ENCODE measurements around the gene CLDN34. TPM values are rescaled to one million over a fixed set of nuclear protein-coding genes. Genes with fewer than 3 reads are reported as not detected.

The CLDN34 gene, protein sequence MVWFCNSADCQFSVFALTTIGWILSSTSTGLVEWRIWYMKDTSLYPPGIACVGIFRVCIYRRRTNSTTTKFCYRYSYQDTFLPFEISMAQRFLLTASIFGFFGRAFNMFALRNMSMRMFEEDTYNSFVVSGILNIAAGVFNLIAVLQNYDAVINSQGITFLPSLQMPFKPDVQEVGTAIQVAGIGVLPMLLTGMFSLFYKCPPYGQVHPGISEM
- total RNA-seq = not detected
- long read RNA-seq = 0 reads

DNA sequence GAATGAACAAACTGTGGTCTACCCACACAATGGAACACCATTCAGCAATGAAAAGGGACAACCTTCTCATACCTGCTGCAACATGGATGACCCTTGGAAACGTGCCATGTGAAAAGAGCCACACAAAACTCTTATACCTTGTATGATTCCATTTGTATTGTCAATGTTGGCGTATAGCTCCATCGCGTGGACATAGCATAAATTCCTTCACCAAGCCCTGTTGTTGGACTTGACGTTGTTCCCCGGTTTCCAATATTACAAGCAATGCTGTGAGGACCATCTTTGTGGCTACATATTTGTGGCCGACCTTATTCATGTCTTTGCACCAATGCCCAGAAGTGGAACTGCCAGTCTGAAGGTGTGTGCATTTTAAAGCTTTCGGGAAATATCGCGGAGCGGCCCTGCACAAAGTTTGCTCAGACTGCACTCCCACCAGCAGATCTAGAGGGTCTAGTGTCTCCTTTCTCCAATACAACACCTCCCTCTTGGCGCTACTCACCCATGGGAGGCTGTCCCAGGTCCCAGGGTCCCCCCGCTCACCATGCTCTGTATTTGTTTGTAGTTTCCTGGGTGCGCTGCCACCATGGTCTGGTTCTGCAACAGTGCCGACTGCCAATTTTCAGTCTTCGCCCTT, at the start of gene CLDN34:
Gene CLDN34, plus strand, starts transcription at position 584 of the 634 bp plus-strand sequence. Its CDS starts 0 bp downstream, at position 584.
- intact Hi-C loops (cut with DNase I) = no loop called here
- no peak for ATAC-seq (ENCODE audit: poor library complexity)

DNA sequence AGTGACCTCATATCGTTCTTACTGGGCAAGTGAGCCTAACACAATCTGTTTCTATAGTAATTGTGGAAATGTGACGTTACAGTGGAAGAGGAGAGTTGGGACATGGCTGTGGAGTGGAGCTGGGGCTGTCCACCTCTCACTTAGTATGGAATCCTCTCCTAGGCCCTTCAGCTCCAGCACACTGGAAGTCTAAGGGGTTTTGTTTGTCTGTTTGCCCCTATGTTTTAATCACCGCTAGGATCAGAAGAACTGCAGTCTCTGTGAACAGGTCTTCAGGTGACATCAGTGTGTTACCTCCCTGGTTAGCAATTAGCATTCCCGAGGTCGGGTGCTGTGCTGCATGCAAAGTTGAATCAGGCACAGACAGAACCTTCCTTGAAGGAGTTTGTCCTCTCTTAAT, 49.3 kb upstream of the CLDN34 start:
- intact Hi-C loops (cut with DNase I) = no loop called here
- ATAC-seq (ENCODE audit: poor library complexity) (no peak), DNase-seq (no peak)

More for the DNA sequence above, at the start of gene CLDN34:
- DNase-seq = no peak

DNA sequence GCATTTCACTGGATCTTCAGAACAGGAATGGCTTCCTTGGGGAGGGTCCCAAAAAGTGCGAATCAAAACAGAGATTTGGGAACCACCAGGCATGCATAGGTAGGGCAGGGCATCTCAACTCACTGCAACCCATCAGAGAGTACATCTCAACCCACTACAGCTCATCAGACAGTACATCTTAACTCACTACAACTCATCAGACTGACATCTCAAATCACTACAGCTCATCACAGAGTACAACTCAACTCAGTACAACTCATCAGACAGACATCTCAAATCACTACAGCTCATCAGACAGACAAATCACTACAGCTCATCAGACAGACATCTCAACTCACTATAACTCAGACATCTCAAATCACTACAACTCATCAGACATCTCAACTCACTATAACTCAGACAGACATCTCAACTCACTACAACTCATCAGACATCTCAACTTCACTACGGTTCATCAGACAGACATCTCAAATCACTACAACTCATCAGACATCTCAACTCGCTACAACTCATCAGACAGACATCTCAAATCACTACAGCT, 47.5 kb upstream of the CLDN34 start:
- ATAC-seq (ENCODE audit: poor library complexity) = no peak
- DNase-seq = no peak
- intact Hi-C loops (cut with DNase I) = no loop called here

DNA sequence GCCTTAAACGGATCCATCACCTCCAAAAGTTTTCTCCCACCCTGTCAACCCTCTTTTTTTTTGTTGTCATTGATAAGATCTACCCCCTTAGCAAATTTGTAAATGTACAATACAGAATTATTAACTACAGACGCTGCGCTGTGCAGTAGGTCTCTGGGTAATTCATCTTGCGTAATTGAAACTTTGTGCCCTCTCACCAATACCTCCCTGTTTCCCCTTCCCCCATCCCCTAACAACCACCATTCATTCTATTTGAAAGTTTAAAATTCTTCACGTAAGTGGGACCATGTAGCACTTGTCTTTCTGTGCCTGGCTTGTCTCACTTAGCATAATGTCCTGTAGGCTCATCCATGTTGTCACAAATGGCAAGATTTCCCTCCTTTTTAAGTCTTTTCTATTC, 45.8 kb upstream of the CLDN34 start:
- ATAC-seq (ENCODE audit: poor library complexity) = no peak
- intact Hi-C loops (cut with DNase I) = no loop called here
- DNase-seq = no peak

DNA sequence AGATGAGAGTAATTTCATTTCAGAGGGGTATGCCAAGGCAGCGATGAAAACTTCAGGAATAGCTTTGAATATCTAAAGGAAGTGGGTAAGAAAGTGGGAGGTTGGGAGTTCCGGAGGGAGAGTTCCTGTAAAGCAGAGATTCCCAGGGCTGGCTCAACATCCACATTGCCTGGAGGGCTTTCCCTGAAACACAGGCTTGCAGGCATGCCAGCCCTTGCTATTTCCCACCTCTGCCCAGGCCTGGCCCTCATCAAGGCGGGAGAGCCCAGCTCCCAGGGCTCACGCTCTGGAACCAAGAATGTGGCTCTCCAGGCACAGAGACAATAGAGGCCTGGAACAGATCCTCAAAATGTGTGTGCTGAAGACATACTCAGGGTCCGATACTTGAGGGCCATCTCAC, 43.8 kb upstream of the CLDN34 start:
- DNase-seq (no peak), ATAC-seq (ENCODE audit: poor library complexity) (no peak)
- intact Hi-C loops (cut with DNase I) = no loop called here

DNA sequence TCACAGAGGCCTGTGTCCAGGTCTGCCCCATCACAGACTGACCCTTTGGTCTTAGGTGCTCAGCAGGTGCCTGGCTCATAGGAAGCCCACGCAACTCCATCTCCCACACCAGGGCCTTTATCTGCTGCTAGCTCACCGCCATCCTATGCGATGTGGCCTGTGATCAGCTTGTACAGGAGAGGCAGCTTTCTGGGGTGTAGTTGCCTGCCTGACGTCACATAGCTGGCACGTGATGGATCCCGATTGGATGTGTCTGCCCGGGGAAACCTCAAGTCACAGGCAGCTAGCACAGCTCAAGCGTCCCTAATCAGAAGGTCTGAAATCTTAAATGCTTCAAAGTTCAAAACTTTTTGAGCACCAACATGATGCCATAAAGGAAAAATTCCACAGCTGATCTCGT, 41.2 kb upstream of the CLDN34 start:
- ATAC-seq (ENCODE audit: poor library complexity) = no peak
- DNase-seq = no peak
- intact Hi-C loops (cut with DNase I) = no loop called here

DNA sequence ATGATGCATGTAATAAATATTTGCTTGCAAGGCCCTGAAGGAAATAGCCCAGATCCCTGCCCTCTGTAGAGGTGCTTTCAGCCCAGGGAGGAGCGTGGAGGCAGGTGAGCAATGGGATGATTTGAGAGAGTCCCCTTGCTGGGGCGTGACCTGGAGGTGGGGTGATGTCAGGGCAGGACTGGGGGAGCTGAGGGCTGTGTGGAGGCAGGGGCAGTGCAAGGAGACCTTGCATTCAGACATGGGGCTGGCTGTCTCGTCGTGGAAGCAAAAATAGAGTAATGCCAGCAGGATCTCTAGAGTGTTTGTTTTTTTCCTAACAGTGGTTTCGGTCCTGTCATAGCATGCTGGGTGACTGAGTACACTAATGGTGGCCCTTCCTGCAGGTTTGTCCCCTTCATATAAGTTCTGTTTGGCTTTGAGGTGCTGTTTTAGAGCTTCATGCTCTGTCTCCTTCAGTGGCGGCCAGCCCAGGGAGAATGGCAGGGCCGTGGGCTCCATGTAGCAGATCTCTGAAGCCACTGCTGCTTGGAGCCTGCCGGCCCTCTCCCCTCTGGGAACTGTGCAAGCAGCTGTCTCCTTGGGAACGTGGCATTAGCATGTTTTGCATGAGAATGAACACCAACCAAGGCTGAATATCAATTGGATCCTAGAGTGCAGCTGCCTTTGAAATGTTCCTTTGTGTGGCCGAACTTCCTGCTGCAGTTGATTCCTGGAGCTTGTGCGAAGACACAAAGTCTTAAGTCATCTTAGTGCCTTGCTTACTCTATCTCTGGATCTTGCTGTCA, 39.3 kb upstream of the CLDN34 start:
- ATAC-seq (ENCODE audit: poor library complexity) = no peak
- intact Hi-C loops (cut with DNase I) = no loop called here

DNA sequence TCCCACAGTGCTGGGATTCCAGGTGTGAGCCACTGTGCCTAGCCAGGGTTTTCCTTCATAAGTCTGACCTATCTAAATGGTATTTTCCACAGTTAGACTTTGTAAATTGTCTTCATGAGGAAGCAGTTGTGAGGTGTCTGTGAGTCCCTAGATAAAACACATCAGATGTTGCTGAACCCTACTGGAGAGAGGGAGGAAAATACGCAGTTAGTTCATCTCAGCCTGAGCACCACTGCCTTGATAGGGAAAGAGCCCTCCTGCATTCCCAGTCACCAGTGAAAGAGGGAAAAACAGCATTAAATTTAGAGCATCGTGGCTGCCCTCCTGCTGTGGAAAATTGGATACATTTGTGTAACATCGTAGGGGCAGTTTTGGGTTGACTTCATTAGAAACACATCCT, 31.7 kb upstream of the CLDN34 start:
- ATAC-seq (ENCODE audit: poor library complexity) (no peak), DNase-seq (no peak)
- intact Hi-C loops (cut with DNase I) = no loop called here

More for the DNA sequence above, 39.3 kb upstream of the CLDN34 start:
- DNase-seq = no peak

DNA sequence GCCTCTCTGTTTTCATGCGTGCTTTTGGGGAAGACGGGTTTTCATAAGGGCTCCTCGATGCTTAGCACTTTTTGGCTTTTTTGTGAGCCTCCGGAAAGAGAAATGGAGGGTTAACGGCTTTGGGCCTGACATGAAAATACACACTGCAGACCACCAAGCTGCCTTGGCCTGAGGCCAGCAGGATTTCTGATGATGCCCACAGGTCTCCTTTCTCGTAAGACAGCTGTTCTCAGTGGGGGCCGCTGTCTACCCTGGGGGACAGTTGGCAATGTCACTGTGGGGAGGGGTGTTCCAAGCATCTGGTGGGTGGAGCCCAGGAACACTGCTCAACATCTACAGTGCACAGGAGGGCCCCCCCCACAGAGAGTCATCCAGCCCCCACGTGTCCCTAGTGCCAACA, 29.4 kb upstream of the CLDN34 start:
- intact Hi-C loops (cut with DNase I) = no loop called here
- ATAC-seq (ENCODE audit: poor library complexity) = no peak
- no peak for DNase-seq

DNA sequence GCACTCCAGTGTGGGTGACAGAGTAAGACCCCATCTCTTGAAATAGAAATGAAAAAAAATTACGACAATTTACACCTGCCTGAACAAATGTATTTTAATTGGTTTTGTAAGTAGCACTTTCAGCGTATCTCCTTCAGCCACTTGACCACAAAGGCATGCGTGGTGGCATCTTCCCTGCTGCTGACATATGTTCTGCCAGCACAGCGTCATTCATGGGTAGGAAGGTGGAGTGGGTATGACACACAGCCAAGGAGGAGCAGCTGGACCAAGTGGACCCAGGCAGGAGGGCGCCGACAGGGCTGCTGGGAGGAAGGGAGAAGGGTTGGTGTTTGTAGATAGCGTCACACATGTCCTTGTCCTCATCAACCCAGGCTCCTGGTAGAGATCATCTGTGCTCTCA, 28.6 kb upstream of the CLDN34 start:
- DNase-seq (no peak), ATAC-seq (ENCODE audit: poor library complexity) (no peak)
- intact Hi-C loops (cut with DNase I) = no loop called here

DNA sequence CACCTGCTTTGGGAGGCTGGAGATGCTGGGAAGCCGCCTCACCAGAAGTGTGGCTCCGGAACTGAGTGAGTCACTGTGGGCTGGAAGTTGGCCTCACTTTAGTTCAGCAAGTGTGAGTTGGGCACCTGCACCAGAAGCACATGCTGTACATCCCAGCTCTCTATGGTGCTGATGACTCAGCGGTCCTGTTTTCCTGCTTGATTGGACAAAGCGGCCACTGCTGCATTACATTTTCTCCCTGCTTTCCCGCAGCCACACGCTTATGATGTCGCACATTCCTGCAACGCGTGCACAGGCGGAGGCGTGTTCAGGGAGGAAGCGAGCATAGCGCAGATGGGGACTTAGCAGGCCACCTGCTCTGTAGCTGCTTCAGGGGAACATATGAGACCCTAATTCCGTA, 26.7 kb upstream of the CLDN34 start:
- no peak for DNase-seq
- no peak for ATAC-seq (ENCODE audit: poor library complexity)
- intact Hi-C loops (cut with DNase I) = no loop called here

DNA sequence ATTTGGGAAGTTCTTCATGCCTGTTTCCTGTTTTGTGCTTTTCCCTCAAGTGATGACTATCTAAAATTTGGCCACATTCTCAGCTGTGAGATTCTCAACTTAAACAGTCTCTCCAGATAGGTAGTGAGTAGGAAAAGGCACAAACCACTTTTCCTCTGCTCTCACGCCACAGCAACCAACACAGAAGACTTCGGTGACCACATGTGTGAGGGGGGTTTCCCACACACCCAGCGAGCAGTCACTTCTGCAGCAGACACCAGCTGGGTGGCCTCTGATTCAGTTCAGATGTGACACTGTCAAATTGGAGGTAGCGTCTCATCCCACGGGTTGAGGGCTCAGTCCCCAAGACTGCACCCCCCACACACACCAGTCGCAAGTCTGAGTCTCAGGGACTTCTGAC, 25.1 kb upstream of the CLDN34 start:
- ATAC-seq (ENCODE audit: poor library complexity) = no peak
- intact Hi-C loops (cut with DNase I) = no loop called here
- DNase-seq = no peak

DNA sequence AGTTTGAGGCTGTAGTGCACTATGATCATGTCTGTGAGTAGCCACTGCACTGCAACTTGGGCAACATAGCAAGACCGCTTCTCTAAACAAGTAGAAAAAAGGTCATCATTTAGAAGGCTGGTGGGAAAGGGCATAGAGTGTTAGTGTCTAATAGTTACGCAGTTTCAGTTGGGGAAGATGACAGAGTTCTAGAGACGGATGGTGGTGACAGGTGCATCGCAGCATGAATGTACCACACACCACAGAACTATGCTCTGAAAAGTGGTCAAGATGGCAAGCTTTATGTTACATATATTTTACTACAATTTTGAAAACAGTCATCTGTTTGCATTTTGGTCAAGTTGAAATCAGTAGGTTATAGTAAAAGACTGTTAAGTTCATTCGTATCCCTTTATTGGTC, 23.7 kb upstream of the CLDN34 start:
- intact Hi-C loops (cut with DNase I) = no loop called here
- DNase-seq (no peak), ATAC-seq (ENCODE audit: poor library complexity) (no peak)

DNA sequence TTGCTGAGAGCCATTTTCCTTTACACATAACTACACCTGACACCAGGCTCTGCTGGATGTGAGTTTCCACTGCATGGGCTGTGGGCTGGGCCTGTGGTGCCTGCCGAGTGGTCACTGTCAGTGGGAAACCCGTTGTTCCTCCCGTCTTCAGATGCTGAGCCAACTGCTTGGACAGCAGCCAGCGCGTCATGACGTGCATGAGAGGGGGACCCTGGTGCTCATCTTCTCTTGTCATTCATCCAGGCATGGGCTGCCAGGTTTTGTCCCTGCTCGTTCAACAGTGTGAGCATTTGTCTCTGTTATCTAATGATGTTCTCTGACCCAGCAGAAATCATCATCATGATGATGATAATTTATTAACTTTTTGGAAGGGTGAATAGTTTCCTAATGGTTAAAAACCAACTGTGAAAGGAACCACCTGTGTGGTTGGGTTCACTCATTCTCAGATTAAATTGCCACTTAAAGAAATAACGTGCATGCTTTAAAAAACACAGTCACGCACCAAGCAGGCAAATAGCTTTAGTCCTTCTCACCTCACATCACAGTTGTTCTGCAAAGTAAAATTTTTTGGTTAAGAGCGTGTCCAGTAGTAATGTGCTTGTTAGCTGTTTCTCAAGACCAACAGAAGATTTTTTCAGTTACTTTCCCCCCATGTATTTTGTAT, 19.9 kb upstream of the CLDN34 start:
- intact Hi-C loops (cut with DNase I) = no loop called here
- DNase-seq (no peak), ATAC-seq (ENCODE audit: poor library complexity) (no peak)

DNA sequence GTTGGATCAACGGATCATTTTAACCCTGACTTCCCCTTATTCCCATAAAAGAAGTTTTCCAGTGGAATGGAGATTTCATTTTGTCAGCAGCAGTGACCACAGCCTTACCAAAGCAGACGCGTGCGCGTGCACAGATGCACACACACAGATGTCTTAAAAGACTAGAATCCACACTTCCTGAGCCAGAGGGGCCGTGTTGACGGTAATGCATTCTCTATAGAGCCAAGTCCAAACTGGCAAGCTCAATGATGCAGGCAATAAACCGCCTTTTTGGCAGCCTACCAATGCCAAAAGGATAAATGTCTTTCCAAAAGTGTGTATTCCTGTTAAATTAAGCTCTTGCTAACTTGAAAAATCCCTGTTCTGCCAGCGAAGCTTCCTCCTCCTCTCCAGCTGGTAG, 18.8 kb upstream of the CLDN34 start:
- intact Hi-C loops (cut with DNase I) = no loop called here
- no peak for DNase-seq
- ATAC-seq (ENCODE audit: poor library complexity) = no peak

DNA sequence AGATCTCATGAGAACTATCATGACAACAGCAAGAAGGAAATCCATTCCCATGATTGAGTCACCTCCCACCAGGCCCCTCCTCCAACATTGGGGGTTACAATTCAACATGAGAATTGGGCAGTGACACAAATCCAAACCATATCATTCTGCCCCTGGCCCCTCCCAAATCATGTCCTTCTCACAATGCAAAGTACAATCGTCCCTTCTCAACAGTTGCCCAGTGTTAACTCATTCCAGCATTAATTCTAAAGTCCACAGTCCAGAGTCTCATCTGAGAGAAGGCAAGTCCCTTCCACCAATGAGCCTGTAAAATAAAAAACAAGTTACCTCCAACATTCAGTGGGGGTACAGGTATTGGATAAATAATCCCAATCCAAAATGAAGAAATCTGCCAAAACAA, 14.9 kb upstream of the CLDN34 start:
- intact Hi-C loops (cut with DNase I) = no loop called here
- no peak for ATAC-seq (ENCODE audit: poor library complexity)
- no peak for DNase-seq

DNA sequence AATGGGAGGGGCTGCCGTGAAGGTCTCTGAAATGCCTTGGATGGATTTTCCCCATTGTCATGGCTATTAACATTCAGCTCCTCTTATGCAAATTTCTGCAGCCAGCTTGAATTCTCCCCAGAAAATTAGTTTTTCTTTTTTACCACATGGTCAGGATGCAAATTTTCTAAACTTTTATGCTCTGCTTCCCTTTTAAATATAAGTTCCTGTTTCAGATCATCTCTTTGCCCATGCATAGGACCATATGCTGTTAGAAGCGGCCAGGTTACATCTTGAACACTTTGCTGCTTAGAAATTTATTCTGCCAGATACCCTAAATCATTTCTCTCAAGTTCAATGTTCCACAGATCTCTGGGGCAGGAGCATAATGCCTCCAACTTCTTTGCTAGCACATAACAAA, 13.8 kb upstream of the CLDN34 start:
- intact Hi-C loops (cut with DNase I) = no loop called here
- ATAC-seq (ENCODE audit: poor library complexity) = no peak
- no peak for DNase-seq

DNA sequence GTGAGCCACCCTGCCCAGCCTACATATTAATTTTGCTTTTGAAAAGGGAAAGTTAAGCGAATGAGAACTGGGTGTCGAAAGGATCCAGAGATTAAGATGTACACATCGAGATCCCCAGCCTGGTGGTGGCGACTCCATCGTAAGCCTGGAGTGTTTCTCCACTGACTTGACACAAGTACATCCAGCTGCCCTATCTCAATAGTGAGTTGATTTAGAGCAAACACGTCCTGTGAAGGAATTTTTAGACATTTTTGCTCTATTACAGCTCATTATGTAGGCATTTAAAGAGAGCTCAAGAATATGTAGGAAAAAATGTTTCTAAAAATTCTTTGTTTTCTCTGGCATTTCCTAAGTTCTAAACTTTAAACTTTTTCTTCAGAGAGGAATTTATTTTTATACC, 11.7 kb upstream of the CLDN34 start:
- ATAC-seq (ENCODE audit: poor library complexity) (no peak), DNase-seq (no peak)
- intact Hi-C loops (cut with DNase I) = no loop called here

DNA sequence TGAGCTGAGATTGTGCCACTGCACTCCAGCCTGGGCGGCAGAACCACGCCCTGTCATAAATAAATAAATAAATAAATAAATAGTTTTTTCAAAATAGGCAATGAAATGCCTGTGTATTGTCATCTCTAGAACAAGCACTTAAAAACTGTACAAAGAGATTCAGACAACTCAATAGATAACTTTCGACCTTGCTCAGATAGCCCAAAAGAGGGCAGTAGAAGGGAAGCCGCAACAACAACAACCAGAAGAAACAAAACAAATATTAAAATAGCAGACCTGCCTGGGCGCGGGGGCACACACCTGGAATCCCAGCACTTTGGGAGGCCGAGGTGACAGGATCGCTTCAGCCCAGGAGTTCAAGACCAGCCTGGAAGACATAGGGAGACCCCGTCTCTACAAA, 9.4 kb upstream of the CLDN34 start:
- intact Hi-C loops (cut with DNase I) = no loop called here
- no peak for ATAC-seq (ENCODE audit: poor library complexity)

More for the DNA sequence above, 9.4 kb upstream of the CLDN34 start:
- no peak for DNase-seq

Measured in Right ventricle myocardium superior (tissue), 1 donor.